ENCODE data around the gene ANXA11. TPM values are rescaled to one million over a fixed set of nuclear protein-coding genes. Genes with fewer than 3 reads are reported as not detected.

Gene ANXA11
- total RNA-seq, result 27.2 and 39.8 TPM in 2 replicates

GRCh38 chr10:80205477-80206276, at the start of gene ANXA11:
ANXA11 (minus strand) TSS chr10:80205537; CDS start chr10:80172861, 32,676 bp downstream.

GRCh38 chr10:80132299-80133139, 72.8 kb downstream of the ANXA11 start, which contains the start of gene PLAC9:
PLAC9 (plus strand) TSS chr10:80132730; CDS start chr10:80132763, 33 bp downstream.

Other genes with a start within 250 kb of the ANXA11 start
- gene TMEM254, start 126.9 kb downstream of the ANXA11 start, total RNA-seq, result 4.1 and 5.1 TPM in 2 replicates
- gene PLAC9, start 72.8 kb downstream of the ANXA11 start, total RNA-seq, result 3.3 and 3.9 TPM in 2 replicates
- not detected in 2 replicates for gene MAT1A, start 84.1 kb upstream of the ANXA11 start, total RNA-seq
- gene DYDC1, start 151.2 kb upstream of the ANXA11 start, total RNA-seq, result not detected in 2 replicates
- not detected in 2 replicates for gene DYDC2, start 151.2 kb upstream of the ANXA11 start, total RNA-seq
- 78.3 and 83.8 TPM in 2 replicates for gene PRXL2A, start 203.0 kb upstream of the ANXA11 start, total RNA-seq
- 67.5 and 89.7 TPM in 2 replicates for gene TSPAN14, start 248.8 kb upstream of the ANXA11 start, total RNA-seq

All from endothelial cell of coronary artery (primary cell).